ENCODE data around the gene NEU2. TPM values are rescaled to one million over a fixed set of nuclear protein-coding genes. Genes with fewer than 3 reads are reported as not detected.

The NEU2 gene
- total RNA-seq, 1 experiment from 2014 or later, result not detected

GRCh38 chr2:233058717-233059546, 26.5 kb downstream of the NEU2 start:
- Histone ChIP-seq H3K79me2 (ENCODE audit: low read depth) (no peaks in the 10 kb centered on the region), H3K4me2 (no peak overlapping the region), H3K4me1 (replicated peaks; ENCODE audit: insufficient read depth) (no peaks in the 10 kb centered on the region), H3K27ac (no peak overlapping the region), H3K36me3 (ENCODE audit: low read depth) (no peaks in the 10 kb centered on the region), H3F3A (ENCODE audit: insufficient read depth, low read depth) (no peaks in the 10 kb centered on the region), H3K9me2 (ENCODE audit: insufficient read depth) (no peaks in the 10 kb centered on the region), H3K4me3 (no peak overlapping the region), H3K27me3 (ENCODE audit: insufficient read depth, low read depth) (no peaks in the 10 kb centered on the region), H4K20me1 (ENCODE audit: insufficient read depth) (no peaks in the 10 kb centered on the region), H3K9me3 (ENCODE audit: insufficient read depth, low read depth) (no peaks in the 10 kb centered on the region), H2AFZ (no peak overlapping the region)
- DNase-seq, result no peak
- ChIA-PET CTCF (interaction anchor here (0.7 kb wide), 1 partner anchor 206 kb away, joined by 3 read pairs; no protein-coding TSS in a partner anchor), POLR2A (ENCODE audit: unreplicated experiment) (no interaction called here)
- no TSS peak for BruUV-seq (replicated peaks)
- intact Hi-C loops (cut with micrococcal nuclease; ENCODE audit: unreplicated experiment), result loop anchor here (10.0 kb wide), 1 partner anchor 174 kb away; no protein-coding TSS in a partner anchor
- TF ChIP-seq EZH2 (IDR thresholded peaks at IDR 0.05; ENCODE audit: low read depth) (no peak), CTCF (conservative IDR thresholded peaks at IDR 0.05) (no peak)

DNA sequence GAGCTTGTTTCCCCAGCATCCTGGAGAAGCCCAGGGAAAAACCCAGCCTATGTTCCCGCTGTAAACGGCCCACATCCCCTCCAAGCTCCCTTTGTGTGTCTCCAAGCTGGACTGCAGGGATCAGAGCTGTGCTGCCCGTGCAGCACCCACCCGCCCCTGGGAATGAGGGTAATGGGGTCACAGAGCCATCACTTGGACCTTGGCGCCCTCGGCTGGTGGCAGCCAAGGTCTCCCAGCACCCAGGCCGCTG, 27.0 kb downstream of the NEU2 start:
- intact Hi-C loops (cut with micrococcal nuclease; ENCODE audit: unreplicated experiment), result loop anchor here (10.0 kb wide), 1 partner anchor 175 kb away; no protein-coding TSS in a partner anchor
- ChIA-PET POLR2A (ENCODE audit: unreplicated experiment) (no interaction called here), CTCF (no interaction called here)
- Histone ChIP-seq H2AFZ (no peak overlapping the region), H3F3A (ENCODE audit: insufficient read depth, low read depth) (no peaks in the 10 kb centered on the region), H3K27ac (no peak overlapping the region), H3K4me1 (replicated peaks; ENCODE audit: insufficient read depth) (no peaks in the 10 kb centered on the region), H3K4me2 (no peak overlapping the region), H4K20me1 (ENCODE audit: insufficient read depth) (no peaks in the 10 kb centered on the region), H3K4me3 (no peak overlapping the region), H3K36me3 (ENCODE audit: low read depth) (no peaks in the 10 kb centered on the region), H3K9me2 (ENCODE audit: insufficient read depth) (no peaks in the 10 kb centered on the region), H3K9me3 (ENCODE audit: insufficient read depth, low read depth) (no peaks in the 10 kb centered on the region), H3K79me2 (ENCODE audit: low read depth) (no peaks in the 10 kb centered on the region), H3K27me3 (ENCODE audit: insufficient read depth, low read depth) (no peaks in the 10 kb centered on the region)
- no peak for TF ChIP-seq EZH2 (IDR thresholded peaks at IDR 0.05; ENCODE audit: low read depth)
- no peak for TF ChIP-seq CTCF (conservative IDR thresholded peaks at IDR 0.05)
- BruUV-seq (replicated peaks), result no TSS peak
- no peak for DNase-seq

GRCh38 chr2:233059797-233060500, 27.5 kb downstream of the NEU2 start, which contains the start of gene INPP5D:
INPP5D (plus strand) TSS chr2:233060342; CDS start chr2:233060479, 137 bp downstream.
- H3K36me3 ChIP-seq (ENCODE audit: low read depth), result no peaks in the 10 kb centered on the region

More at GRCh38 chr2:233059797-233060500, 27.5 kb downstream of the NEU2 start, which contains the start of gene INPP5D:
- no peaks in the 10 kb centered on the region for H4K20me1 ChIP-seq (ENCODE audit: insufficient read depth)
- CTCF ChIA-PET, result interaction anchor here (0.6 kb wide), 1 partner anchor 57 kb away, joined by 6 read pairs; no protein-coding TSS in a partner anchor
- no peak within 1 kb of the TSS for H3K4me2 ChIP-seq
- no peaks in the 10 kb centered on the region for H3K4me1 ChIP-seq (replicated peaks; ENCODE audit: insufficient read depth)
- intact Hi-C loops (cut with micrococcal nuclease; ENCODE audit: unreplicated experiment), result loop anchor here (10.0 kb wide), 1 partner anchor 175 kb away; no protein-coding TSS in a partner anchor
- H3K9me2 ChIP-seq (ENCODE audit: insufficient read depth), result no peaks in the 10 kb centered on the region
- H3K9me3 ChIP-seq (ENCODE audit: insufficient read depth, low read depth), result no peaks in the 10 kb centered on the region
- H2AFZ ChIP-seq, result no peak within 1 kb of the TSS
- POLR2A ChIA-PET (ENCODE audit: unreplicated experiment), result no interaction called here
- H3F3A ChIP-seq (ENCODE audit: insufficient read depth, low read depth), result no peaks in the 10 kb centered on the region
- H3K27me3 ChIP-seq (ENCODE audit: insufficient read depth, low read depth), result no peaks in the 10 kb centered on the region
- no peak within 1 kb of the TSS for H3K27ac ChIP-seq
- TF ChIP-seq EZH2 (IDR thresholded peaks at IDR 0.05; ENCODE audit: low read depth) (no peak), CTCF (conservative IDR thresholded peaks at IDR 0.05) (no peak)
- BruUV-seq (replicated peaks), result no TSS peak
- no peak within 1 kb of the TSS for H3K4me3 ChIP-seq
- no peaks in the 10 kb centered on the region for H3K79me2 ChIP-seq (ENCODE audit: low read depth)
- no peak for DNase-seq
